Raji (cell line): ENCODE data around the gene FAM13A.

Experiments used
- POLR2A ChIP-seq: IDR thresholded peaks from 2 replicates; pipeline ENCODE4 v1.6.1; 2011; ENCODE audit warnings: low read depth, low read length, control low read depth; ENCODE audit not compliant: insufficient read depth

FAM13A gene

GRCh38 chr4:88713782-88714181 lies 343.2 kb downstream of the FAM13A start:
- no peak for TF ChIP-seq POLR2A

- TF ChIP-seq POLR2A: no peak
Measured at GRCh38 chr4:88709989-88710388, 347.0 kb downstream of the FAM13A start.

GRCh38 chr4:88706574-88706973 lies 350.4 kb downstream of the FAM13A start:
- no peak for TF ChIP-seq POLR2A

- TF ChIP-seq POLR2A: no peak
Measured at GRCh38 chr4:88705805-88706492, 351.0 kb downstream of the FAM13A start.

- TF ChIP-seq POLR2A: no peak
Measured at GRCh38 chr4:88705223-88705622, 351.8 kb downstream of the FAM13A start.

- TF ChIP-seq POLR2A: no peak
Measured at GRCh38 chr4:88702782-88703181, 354.2 kb downstream of the FAM13A start.

- TF ChIP-seq POLR2A: no peak
Measured at GRCh38 chr4:88698519-88698918, 358.5 kb downstream of the FAM13A start.

GRCh38 chr4:88697588-88698329 lies 359.2 kb downstream of the FAM13A start, which contains the start of gene NAP1L5:
Gene NAP1L5, minus strand, starts transcription at chr4:88697829. Its CDS starts 75 bp downstream, at chr4:88697754.
- no peak for TF ChIP-seq POLR2A

GRCh38 chr4:88697141-88697540 lies 359.8 kb downstream of the FAM13A start:
- TF ChIP-seq POLR2A: no peak

GRCh38 chr4:88696630-88697029 lies 360.4 kb downstream of the FAM13A start:
- TF ChIP-seq POLR2A: no peak

GRCh38 chr4:88693792-88694191 lies 363.2 kb downstream of the FAM13A start:
- no peak for TF ChIP-seq POLR2A

- TF ChIP-seq POLR2A: no peak
Measured at GRCh38 chr4:88690355-88690754, 366.6 kb downstream of the FAM13A start.

GRCh38 chr4:88681209-88681608 lies 375.8 kb downstream of the FAM13A start:
- no peak for TF ChIP-seq POLR2A
